Measurements from ENCODE around the gene PMM2. TPM values are rescaled to one million over a fixed set of nuclear protein-coding genes. Genes with fewer than 3 reads are reported as not detected.

The PMM2 gene
- total RNA-seq, 1 donor from 2014 or later = 22.2 TPM

DNA sequence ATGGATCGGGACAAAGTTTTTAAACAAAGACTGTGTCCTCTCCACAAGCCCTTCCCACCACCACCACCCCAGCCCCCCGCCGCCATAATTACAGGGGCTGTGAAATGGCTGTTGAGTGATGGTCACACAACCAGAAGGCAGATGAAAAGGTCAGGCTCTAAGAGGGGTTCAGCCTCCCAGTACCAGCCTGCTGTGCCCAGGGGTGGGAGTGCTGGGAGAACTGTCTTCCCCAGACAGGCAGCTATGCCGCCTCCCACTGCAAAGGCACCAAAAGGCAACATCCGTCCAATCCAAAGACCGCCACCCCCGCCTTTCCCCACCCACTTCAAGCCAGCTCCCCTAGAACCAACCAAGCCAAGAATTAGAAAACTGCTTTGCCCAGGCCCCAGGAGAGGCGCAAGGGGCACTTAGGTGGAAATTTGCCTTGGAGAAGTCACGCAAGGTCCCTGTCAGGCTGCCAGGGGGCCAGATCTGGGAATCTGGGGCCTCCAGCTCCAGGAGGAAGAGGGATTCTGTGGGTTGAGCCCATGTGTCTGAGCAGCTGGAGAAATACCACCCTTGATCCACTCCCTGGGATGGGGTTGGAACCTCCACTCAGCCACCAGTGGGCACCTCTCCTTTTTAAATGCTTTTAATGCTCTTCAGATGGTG, 56.8 kb downstream of the PMM2 start:
- no peak overlapping the region for H3K27ac Mint-ChIP-seq
- H3K4me1 Mint-ChIP-seq = peaks cover 12% of the 10 kb centered on the region
- peaks cover 8% of the 10 kb centered on the region for H3K27me3 Mint-ChIP-seq (ENCODE audit: insufficient read depth, low read depth)
- H2AFZ ChIP-seq (replicated peaks) = no peak overlapping the region
- DNase-seq (ENCODE audit: low spot score) = no peak
- H3K27me3 ChIP-seq = no peaks in the 10 kb centered on the region
- H3K9me3 Mint-ChIP-seq = no peaks in the 10 kb centered on the region
- peaks cover 56% of the 10 kb centered on the region for H4K20me1 ChIP-seq (ENCODE audit: low read depth)
- H3F3A ChIP-seq (ENCODE audit: low read depth) = peaks cover 19% of the 10 kb centered on the region
- H3K4me3 ChIP-seq = no peak overlapping the region
- no peak overlapping the region for H3K27ac ChIP-seq
- no peaks in the 10 kb centered on the region for H3K9me3 ChIP-seq (ENCODE audit: low read depth)
- peaks cover 40% of the 10 kb centered on the region for H3K36me3 Mint-ChIP-seq
- TF ChIP-seq, protein P1, sequence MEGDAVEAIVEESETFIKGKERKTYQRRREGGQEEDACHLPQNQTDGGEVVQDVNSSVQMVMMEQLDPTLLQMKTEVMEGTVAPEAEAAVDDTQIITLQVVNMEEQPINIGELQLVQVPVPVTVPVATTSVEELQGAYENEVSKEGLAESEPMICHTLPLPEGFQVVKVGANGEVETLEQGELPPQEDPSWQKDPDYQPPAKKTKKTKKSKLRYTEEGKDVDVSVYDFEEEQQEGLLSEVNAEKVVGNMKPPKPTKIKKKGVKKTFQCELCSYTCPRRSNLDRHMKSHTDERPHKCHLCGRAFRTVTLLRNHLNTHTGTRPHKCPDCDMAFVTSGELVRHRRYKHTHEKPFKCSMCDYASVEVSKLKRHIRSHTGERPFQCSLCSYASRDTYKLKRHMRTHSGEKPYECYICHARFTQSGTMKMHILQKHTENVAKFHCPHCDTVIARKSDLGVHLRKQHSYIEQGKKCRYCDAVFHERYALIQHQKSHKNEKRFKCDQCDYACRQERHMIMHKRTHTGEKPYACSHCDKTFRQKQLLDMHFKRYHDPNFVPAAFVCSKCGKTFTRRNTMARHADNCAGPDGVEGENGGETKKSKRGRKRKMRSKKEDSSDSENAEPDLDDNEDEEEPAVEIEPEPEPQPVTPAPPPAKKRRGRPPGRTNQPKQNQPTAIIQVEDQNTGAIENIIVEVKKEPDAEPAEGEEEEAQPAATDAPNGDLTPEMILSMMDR (IDR thresholded peaks at IDR 0.05) = no peak
- no peak for TF ChIP-seq EZH2phosphoT487 (IDR thresholded peaks at IDR 0.05)
- TF ChIP-seq EZH2 (IDR thresholded peaks at IDR 0.05) = no peak
- no peaks in the 10 kb centered on the region for H3K4me1 ChIP-seq
- H3K4me3 Mint-ChIP-seq = no peak overlapping the region
- peaks cover 17% of the 10 kb centered on the region for H3K79me2 ChIP-seq (ENCODE audit: low read depth)
- H3K9ac ChIP-seq = no peak overlapping the region
- H3K4me2 ChIP-seq = no peak overlapping the region
- H3K36me3 ChIP-seq = no peaks in the 10 kb centered on the region

DNA sequence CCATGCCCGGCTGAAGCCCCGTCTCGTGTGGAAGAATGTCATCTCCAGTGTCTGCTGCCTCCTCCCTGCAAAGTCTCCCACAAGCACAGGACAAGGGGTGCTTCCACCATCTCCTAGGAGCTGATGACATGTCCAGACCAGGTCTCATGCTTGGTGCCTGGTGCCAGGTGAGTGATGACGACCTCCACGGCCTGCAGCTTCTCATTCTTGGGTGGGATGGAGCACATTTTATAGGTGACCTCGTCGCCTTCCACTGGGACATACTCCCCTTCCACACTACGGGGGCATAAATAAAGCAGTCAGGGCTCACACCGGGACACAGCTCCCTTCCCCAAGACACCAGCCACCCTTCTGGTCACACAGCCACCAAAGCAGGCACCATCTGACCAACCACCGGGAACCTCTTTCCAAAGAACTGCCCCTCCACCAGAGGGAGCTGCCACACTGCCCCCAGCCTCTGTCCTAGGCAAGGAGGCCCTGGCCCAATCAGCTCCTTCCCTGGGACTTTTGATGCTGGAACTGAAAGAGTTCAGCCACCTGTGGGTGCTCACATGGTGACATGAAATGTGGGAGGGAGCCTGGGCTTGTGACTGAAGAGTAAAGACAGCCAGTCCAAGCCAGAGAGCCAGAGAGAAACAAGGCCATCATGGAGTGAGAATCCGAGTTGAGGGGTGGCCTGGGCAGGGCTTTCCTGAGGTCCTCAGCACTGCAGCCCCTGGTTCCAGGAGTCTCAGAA, 57.6 kb downstream of the PMM2 start:
- Histone ChIP-seq H3K27ac (no peak overlapping the region), H3F3A (ENCODE audit: low read depth) (peaks cover 15% of the 10 kb centered on the region), H4K20me1 (ENCODE audit: low read depth) (peaks cover 63% of the 10 kb centered on the region), H3K27me3 (no peaks in the 10 kb centered on the region), H3K9me3 (ENCODE audit: low read depth) (no peaks in the 10 kb centered on the region), H3K9ac (no peak overlapping the region), H3K79me2 (ENCODE audit: low read depth) (peaks cover 25% of the 10 kb centered on the region), H3K4me1 (no peaks in the 10 kb centered on the region), H3K4me3 (no peak overlapping the region), H2AFZ (replicated peaks) (no peak overlapping the region), H3K4me2 (no peak overlapping the region), H3K36me3 (no peaks in the 10 kb centered on the region)
- H3K36me3 Mint-ChIP-seq = peaks cover 38% of the 10 kb centered on the region
- H3K9me3 Mint-ChIP-seq = no peaks in the 10 kb centered on the region
- H3K27me3 Mint-ChIP-seq (ENCODE audit: insufficient read depth, low read depth) = peaks cover 8% of the 10 kb centered on the region
- peaks cover 11% of the 10 kb centered on the region for H3K4me1 Mint-ChIP-seq
- no peak overlapping the region for H3K4me3 Mint-ChIP-seq
- peak overlapping the region; percentile 37 for H3K27ac Mint-ChIP-seq
- TF ChIP-seq EZH2phosphoT487 (IDR thresholded peaks at IDR 0.05) (no peak), EZH2 (IDR thresholded peaks at IDR 0.05) (no peak)
- TF ChIP-seq, protein P1 (IDR thresholded peaks at IDR 0.05) = no peak
- no peak for DNase-seq (ENCODE audit: low spot score)

DNA sequence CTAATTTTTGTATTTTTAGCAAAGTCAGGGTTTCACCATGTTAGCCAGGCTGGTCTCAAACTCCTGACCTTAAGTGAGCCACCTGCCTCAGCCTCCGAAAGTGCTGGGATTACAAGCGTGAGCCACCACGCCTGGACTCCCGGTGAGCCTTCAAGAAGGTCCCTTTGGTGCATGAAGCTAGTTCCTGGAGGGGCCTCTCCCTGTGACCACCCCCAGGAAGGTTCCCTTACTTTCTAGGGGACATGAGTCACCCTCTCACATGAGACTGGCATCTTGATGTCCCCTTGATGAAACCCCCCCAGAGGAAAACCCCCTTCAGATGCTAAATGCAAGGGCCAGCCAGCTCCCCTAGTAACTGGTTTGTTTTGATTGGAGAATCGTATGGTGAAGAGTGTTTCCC, 58.3 kb downstream of the PMM2 start:
- Histone ChIP-seq H3K9ac (no peak overlapping the region), H3K9me3 (ENCODE audit: low read depth) (no peaks in the 10 kb centered on the region), H2AFZ (replicated peaks) (no peak overlapping the region), H3K4me2 (no peak overlapping the region), H3K79me2 (ENCODE audit: low read depth) (peaks cover 32% of the 10 kb centered on the region), H4K20me1 (ENCODE audit: low read depth) (peaks cover 68% of the 10 kb centered on the region), H3K36me3 (no peaks in the 10 kb centered on the region), H3K27ac (no peak overlapping the region), H3K4me3 (no peak overlapping the region), H3K4me1 (no peaks in the 10 kb centered on the region), H3F3A (ENCODE audit: low read depth) (peaks cover 10% of the 10 kb centered on the region), H3K27me3 (no peaks in the 10 kb centered on the region)
- H3K36me3 Mint-ChIP-seq = peaks cover 35% of the 10 kb centered on the region
- no peak overlapping the region for H3K4me3 Mint-ChIP-seq
- H3K9me3 Mint-ChIP-seq = no peaks in the 10 kb centered on the region
- no peak overlapping the region for H3K27ac Mint-ChIP-seq
- H3K27me3 Mint-ChIP-seq (ENCODE audit: insufficient read depth, low read depth) = peaks cover 5% of the 10 kb centered on the region
- peaks cover 10% of the 10 kb centered on the region for H3K4me1 Mint-ChIP-seq
- no peak for DNase-seq (ENCODE audit: low spot score)
- TF ChIP-seq, protein P1 (IDR thresholded peaks at IDR 0.05) = no peak
- no peak for TF ChIP-seq EZH2 (IDR thresholded peaks at IDR 0.05)
- TF ChIP-seq EZH2phosphoT487 (IDR thresholded peaks at IDR 0.05) = no peak

Measured in neural progenitor cell (in vitro differentiated cells).